ENCODE results near the gene GMDS.
A peak's percentile ranks its signal among the peaks of the same experiment; 100 is the strongest.

The GMDS gene

DNA sequence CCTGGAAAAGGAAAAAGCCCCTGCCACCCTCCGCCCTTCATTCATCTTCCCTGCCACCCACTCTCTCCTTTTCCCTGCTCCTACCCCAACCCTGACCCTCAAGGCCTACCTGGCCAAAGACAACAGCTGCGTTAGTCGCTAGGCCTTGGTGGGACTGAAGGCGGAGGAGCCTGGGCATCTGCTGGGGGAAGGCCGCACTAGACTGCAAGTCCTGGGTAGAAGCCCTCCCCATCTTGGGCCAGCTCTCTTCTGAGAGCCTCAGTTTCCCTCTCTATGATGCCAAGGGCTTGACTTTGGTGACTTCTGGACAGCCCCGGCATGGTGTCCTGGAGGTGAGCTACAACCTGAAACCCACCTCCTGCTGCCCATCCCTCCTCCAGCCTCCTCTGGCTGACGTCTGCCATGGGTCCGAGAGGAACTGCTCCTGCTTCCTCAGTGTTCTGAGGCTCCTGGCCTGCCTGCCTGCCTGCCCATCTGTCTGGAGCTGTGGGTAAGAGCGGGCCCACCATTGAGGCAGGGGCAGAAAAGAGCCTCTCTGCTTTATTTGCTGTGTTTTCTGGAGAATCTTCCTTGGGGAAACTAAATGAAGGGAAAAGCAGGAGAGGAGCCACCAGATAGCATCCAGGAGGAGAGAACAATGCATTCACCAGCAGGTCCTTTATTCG lies 643.2 kb downstream of the GMDS start:
- CTCF ChIA-PET, result interaction anchor here (0.7 to 3.7 kb wide), 10 partner anchors 8 to 750 kb away, joined by 3 to 15 read pairs (median 4); no protein-coding TSS in a partner anchor
- Histone ChIP-seq H3K4me1 (ENCODE audit: control extremely low read depth in 1 of 4, control insufficient read depth in 4 of 4, insufficient read depth in 4 of 4, low read length in 3 of 4) (peaks cover 0 to 31% (median 24%) of the 10 kb centered on the region in 4 experiments), H3K27me3 (replicated peaks in 2 of 5; ENCODE audit: control insufficient read depth in 4 of 5, insufficient read depth in 5 of 5, low read length in 4 of 5) (peaks cover 11 to 95% (median 61%) of the 10 kb centered on the region in 5 experiments), H3K9me3 (ENCODE audit: control extremely low read depth in 1 of 5, control insufficient read depth in 4 of 5, insufficient read depth in 2 of 5, low read depth in 1 of 5, low read length in 4 of 5) (no peaks in the 10 kb centered on the region), H3K36me3 (ENCODE audit: control insufficient read depth in 4 of 4, insufficient read depth in 4 of 4, low read length in 3 of 4) (no peaks in the 10 kb centered on the region), H3K27ac (ENCODE audit: insufficient read depth in 1 of 2, low read depth in 1 of 2, low read length in 2 of 2, poor library complexity in 1 of 2, severe bottlenecking in 2 of 2) (no peak overlapping the region), H3K4me3 (ENCODE audit: control insufficient read depth in 1 of 7, extremely low read depth in 1 of 7, insufficient read depth in 4 of 7, low read depth in 2 of 7, low read length in 6 of 7) (no peak overlapping the region)
- no peak for DNase-seq
- 90% methylated on average over 8 of the region's 10 CpGs for WGBS (ENCODE audit: insufficient coverage)
- POLR2A ChIA-PET, result no interaction called here

DNA sequence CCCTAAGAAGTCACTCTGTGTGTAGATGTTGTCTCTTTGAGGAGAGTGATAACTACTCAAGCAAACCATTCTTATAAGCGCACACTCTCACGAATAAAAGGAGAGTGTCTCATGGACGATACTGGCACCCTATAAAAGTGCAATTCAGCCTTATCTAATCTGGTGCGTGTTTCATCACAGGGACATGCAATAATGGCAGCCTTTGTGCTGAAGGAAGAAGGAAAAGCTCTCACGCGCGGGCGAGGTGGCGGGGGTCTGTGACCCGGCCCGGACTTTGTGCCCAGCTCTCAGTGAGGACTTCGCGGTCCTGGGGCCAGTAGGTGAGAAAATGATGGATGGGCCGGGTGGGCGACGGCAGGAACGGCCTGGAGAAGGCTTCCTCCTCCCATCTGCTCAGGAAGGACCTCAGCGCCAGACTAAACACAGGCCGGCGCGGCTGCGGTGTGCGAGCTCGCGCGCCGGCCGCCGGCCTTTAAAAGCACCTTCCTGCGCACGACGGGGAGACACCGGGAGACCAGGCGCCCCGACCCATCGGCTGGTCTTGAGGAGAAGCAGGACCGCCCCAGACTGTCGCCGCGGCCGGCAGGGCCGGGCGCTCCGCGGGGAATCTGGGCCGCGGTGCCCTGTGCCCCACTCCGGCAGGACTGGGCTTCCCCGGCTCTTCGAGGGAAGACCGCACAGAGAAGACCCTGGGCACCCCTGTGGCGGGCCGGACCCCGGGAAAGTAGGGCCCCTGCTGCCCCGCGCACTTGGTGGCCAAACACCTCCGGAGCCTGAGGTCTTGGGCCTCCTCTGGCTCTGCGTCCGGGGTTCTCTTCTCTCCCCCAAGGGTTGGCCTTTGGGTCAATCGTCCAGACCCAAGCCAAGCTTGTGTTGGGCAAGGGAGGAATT lies 644.0 kb downstream of the GMDS start:
- Histone ChIP-seq H3K4me3 (ENCODE audit: control insufficient read depth in 1 of 7, extremely low read depth in 1 of 7, insufficient read depth in 4 of 7, low read depth in 2 of 7, low read length in 6 of 7) (peak overlapping the region in 4 of 7 experiments; percentile 20 to 56 (median 34)), H3K36me3 (ENCODE audit: control insufficient read depth in 4 of 4, insufficient read depth in 4 of 4, low read length in 3 of 4) (no peaks in the 10 kb centered on the region), H3K9me3 (ENCODE audit: control extremely low read depth in 1 of 5, control insufficient read depth in 4 of 5, insufficient read depth in 2 of 5, low read depth in 1 of 5, low read length in 4 of 5) (no peaks in the 10 kb centered on the region), H3K27ac (ENCODE audit: insufficient read depth in 1 of 2, low read depth in 1 of 2, low read length in 2 of 2, poor library complexity in 1 of 2, severe bottlenecking in 2 of 2) (no peak overlapping the region), H3K27me3 (replicated peaks in 2 of 5; ENCODE audit: control insufficient read depth in 4 of 5, insufficient read depth in 5 of 5, low read length in 4 of 5) (peaks cover 12 to 88% (median 54%) of the 10 kb centered on the region in 5 experiments), H3K4me1 (ENCODE audit: control extremely low read depth in 1 of 4, control insufficient read depth in 4 of 4, insufficient read depth in 4 of 4, low read length in 3 of 4) (peaks cover 0 to 27% (median 19%) of the 10 kb centered on the region in 4 experiments)
- 10% methylated on average over 44 of the region's 60 CpGs for WGBS (ENCODE audit: insufficient coverage)
- ChIA-PET POLR2A (no interaction called here), CTCF (interaction anchor here (0.8 to 4.2 kb wide), 9 partner anchors 9 to 751 kb away, joined by 3 to 15 read pairs (median 4); no protein-coding TSS in a partner anchor)
- DNase-seq, result no peak

- WGBS (ENCODE audit: insufficient coverage), result 65% methylated on average over 10 of the region's 15 CpGs
- POLR2A ChIA-PET, result no interaction called here
- H3K27me3 ChIP-seq (replicated peaks in 2 of 5; ENCODE audit: control insufficient read depth in 4 of 5, insufficient read depth in 5 of 5, low read length in 4 of 5), result peaks cover 12 to 86% (median 48%) of the 10 kb centered on the region in 5 experiments
- peaks cover 0 to 30% (median 18%) of the 10 kb centered on the region in 4 experiments for H3K4me1 ChIP-seq (ENCODE audit: control extremely low read depth in 1 of 4, control insufficient read depth in 4 of 4, insufficient read depth in 4 of 4, low read length in 3 of 4)
- H3K36me3 ChIP-seq (ENCODE audit: control insufficient read depth in 4 of 4, insufficient read depth in 4 of 4, low read length in 3 of 4), result no peaks in the 10 kb centered on the region
- CTCF ChIA-PET, result interaction anchor here (0.5 to 4.2 kb wide), 5 partner anchors 11 to 1356 kb away, joined by 3 to 15 read pairs (median 3); no protein-coding TSS in a partner anchor
- H3K27ac ChIP-seq (ENCODE audit: insufficient read depth in 1 of 2, low read depth in 1 of 2, low read length in 2 of 2, poor library complexity in 1 of 2, severe bottlenecking in 2 of 2), result no peak overlapping the region
- H3K9me3 ChIP-seq (ENCODE audit: control extremely low read depth in 1 of 5, control insufficient read depth in 4 of 5, insufficient read depth in 2 of 5, low read depth in 1 of 5, low read length in 4 of 5), result no peaks in the 10 kb centered on the region
- no peak overlapping the region for H3K4me3 ChIP-seq (ENCODE audit: control insufficient read depth in 1 of 7, extremely low read depth in 1 of 7, insufficient read depth in 4 of 7, low read depth in 2 of 7, low read length in 6 of 7)
- no peak for DNase-seq
Observed at GRCh38 chr6:1600764-1601157, 644.6 kb downstream of the GMDS start.

DNA sequence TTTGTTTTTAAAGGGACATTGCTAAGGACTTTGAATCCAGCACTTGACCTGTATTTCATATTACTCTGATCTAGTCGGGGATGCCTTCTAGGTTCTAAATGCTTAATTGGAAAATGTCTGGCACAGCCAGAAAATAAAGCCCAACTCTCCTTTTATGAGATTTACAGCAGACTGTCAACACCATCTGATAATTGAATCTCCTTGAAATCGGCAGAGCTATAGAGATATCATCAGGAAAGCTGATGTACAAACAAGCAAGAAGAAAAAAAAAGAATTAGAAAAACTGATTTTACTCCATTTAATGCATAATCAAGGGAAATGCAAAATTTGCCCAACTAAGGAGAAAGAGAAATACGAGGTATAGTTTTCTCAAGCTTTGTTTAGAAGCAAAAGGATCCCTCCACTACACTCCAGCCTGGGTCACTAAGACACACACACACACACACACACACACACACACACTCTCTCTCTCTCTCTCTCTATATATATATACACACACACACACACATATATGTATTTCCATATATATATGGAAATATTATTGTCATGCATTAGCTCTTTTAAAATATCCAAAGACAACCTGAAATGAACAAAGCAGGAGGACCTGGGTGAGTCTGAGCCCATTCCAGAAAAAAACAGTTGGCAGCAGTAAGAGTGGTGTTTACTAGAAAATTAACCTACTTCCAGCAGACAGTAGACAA lies 645.2 kb downstream of the GMDS start:
- WGBS (ENCODE audit: insufficient coverage), result 100% methylated on average over 1 of the region's 3 CpGs
- no peak for DNase-seq
- Histone ChIP-seq H3K27ac (ENCODE audit: insufficient read depth in 1 of 2, low read depth in 1 of 2, low read length in 2 of 2, poor library complexity in 1 of 2, severe bottlenecking in 2 of 2) (no peak overlapping the region), H3K9me3 (ENCODE audit: control extremely low read depth in 1 of 5, control insufficient read depth in 4 of 5, insufficient read depth in 2 of 5, low read depth in 1 of 5, low read length in 4 of 5) (no peaks in the 10 kb centered on the region), H3K27me3 (replicated peaks in 2 of 5; ENCODE audit: control insufficient read depth in 4 of 5, insufficient read depth in 5 of 5, low read length in 4 of 5) (peaks cover 12 to 85% (median 44%) of the 10 kb centered on the region in 5 experiments), H3K4me3 (ENCODE audit: control insufficient read depth in 1 of 7, extremely low read depth in 1 of 7, insufficient read depth in 4 of 7, low read depth in 2 of 7, low read length in 6 of 7) (no peak overlapping the region), H3K36me3 (ENCODE audit: control insufficient read depth in 4 of 4, insufficient read depth in 4 of 4, low read length in 3 of 4) (no peaks in the 10 kb centered on the region), H3K4me1 (ENCODE audit: control extremely low read depth in 1 of 4, control insufficient read depth in 4 of 4, insufficient read depth in 4 of 4, low read length in 3 of 4) (peaks cover 0 to 24% (median 15%) of the 10 kb centered on the region in 4 experiments)
- ChIA-PET CTCF (interaction anchor here (0.5 to 4.2 kb wide), 5 partner anchors 11 to 1357 kb away, joined by 3 to 15 read pairs (median 3); no protein-coding TSS in a partner anchor), POLR2A (interaction anchor here (0.7 kb wide), 1 partner anchor 343 kb away, joined by 3 read pairs; no protein-coding TSS in a partner anchor)

DNA sequence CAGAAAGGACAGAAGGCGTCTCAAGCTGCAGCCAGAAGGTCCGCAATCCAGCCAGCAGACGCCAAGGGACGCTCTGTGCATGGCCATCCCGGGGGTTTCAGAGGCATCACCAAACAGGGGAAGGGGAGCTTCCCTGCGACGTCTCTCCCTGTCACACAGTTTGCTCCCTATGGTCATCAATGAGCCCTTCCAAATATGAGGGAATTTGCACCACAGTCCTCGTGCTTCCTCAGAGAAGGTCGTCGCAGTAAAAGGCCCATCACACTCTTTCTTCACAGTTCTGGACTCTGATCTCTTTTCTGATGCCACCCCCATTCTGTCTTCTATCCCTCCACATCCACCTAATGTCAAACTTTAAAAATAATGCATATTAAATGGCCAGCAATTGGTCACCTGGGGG lies 645.9 kb downstream of the GMDS start:
- 87% methylated on average over 9 of the region's 10 CpGs for WGBS (ENCODE audit: insufficient coverage)
- POLR2A ChIA-PET, result interaction anchor here (0.7 kb wide), 1 partner anchor 344 kb away, joined by 3 read pairs; no protein-coding TSS in a partner anchor
- H3K4me1 ChIP-seq (ENCODE audit: control extremely low read depth in 1 of 4, control insufficient read depth in 4 of 4, insufficient read depth in 4 of 4, low read length in 3 of 4), result peaks cover 0 to 17% (median 8%) of the 10 kb centered on the region in 4 experiments
- no peak overlapping the region for H3K27ac ChIP-seq (ENCODE audit: insufficient read depth in 1 of 2, low read depth in 1 of 2, low read length in 2 of 2, poor library complexity in 1 of 2, severe bottlenecking in 2 of 2)
- peaks cover 12 to 84% (median 42%) of the 10 kb centered on the region in 5 experiments for H3K27me3 ChIP-seq (replicated peaks in 2 of 5; ENCODE audit: control insufficient read depth in 4 of 5, insufficient read depth in 5 of 5, low read length in 4 of 5)
- no peak for DNase-seq
- CTCF ChIA-PET, result interaction anchor here (1.3 to 4.2 kb wide), 3 partner anchors 8 to 83 kb away, joined by 3 to 15 read pairs (median 3); no protein-coding TSS in a partner anchor
- no peaks in the 10 kb centered on the region for H3K36me3 ChIP-seq (ENCODE audit: control insufficient read depth in 4 of 4, insufficient read depth in 4 of 4, low read length in 3 of 4)
- no peak overlapping the region for H3K4me3 ChIP-seq (ENCODE audit: control insufficient read depth in 1 of 7, extremely low read depth in 1 of 7, insufficient read depth in 4 of 7, low read depth in 2 of 7, low read length in 6 of 7)
- no peaks in the 10 kb centered on the region for H3K9me3 ChIP-seq (ENCODE audit: control extremely low read depth in 1 of 5, control insufficient read depth in 4 of 5, insufficient read depth in 2 of 5, low read depth in 1 of 5, low read length in 4 of 5)

DNA sequence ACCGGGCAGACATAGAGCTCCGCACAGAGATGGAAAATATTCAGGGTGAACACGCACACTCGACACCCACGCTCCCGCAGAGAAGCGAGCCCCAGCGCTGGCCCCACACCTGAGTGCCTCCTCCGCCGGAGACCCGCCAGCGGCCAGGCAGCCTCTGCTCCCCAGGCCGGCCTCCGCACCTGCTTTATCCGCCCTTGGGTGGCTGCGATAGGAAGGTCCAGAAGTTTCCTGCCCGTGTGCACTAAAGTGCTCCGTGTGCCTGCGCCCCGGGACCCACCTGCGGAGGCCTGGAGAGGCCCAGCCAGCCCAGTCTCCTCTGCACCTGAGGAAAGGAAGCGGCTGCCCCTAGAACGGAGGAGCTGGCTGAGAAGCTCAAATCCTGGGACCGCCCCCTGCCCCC lies 646.5 kb downstream of the GMDS start:
- ChIA-PET POLR2A (no interaction called here), CTCF (interaction anchor here (1.2 to 4.2 kb wide), 6 partner anchors 8 to 1034 kb away, joined by 3 to 15 read pairs (median 3); no protein-coding TSS in a partner anchor)
- 91% methylated on average over 20 of the region's 24 CpGs for WGBS (ENCODE audit: insufficient coverage)
- no peak overlapping the region for H3K4me3 ChIP-seq (ENCODE audit: control insufficient read depth in 1 of 7, extremely low read depth in 1 of 7, insufficient read depth in 4 of 7, low read depth in 2 of 7, low read length in 6 of 7)
- DNase-seq, result no peak
- peaks cover 12 to 84% (median 44%) of the 10 kb centered on the region in 5 experiments for H3K27me3 ChIP-seq (replicated peaks in 2 of 5; ENCODE audit: control insufficient read depth in 4 of 5, insufficient read depth in 5 of 5, low read length in 4 of 5)
- H3K4me1 ChIP-seq (ENCODE audit: control extremely low read depth in 1 of 4, control insufficient read depth in 4 of 4, insufficient read depth in 4 of 4, low read length in 3 of 4), result peaks cover 0 to 11% (median 3%) of the 10 kb centered on the region in 4 experiments
- no peaks in the 10 kb centered on the region for H3K36me3 ChIP-seq (ENCODE audit: control insufficient read depth in 4 of 4, insufficient read depth in 4 of 4, low read length in 3 of 4)
- no peak overlapping the region for H3K27ac ChIP-seq (ENCODE audit: insufficient read depth in 1 of 2, low read depth in 1 of 2, low read length in 2 of 2, poor library complexity in 1 of 2, severe bottlenecking in 2 of 2)
- H3K9me3 ChIP-seq (ENCODE audit: control extremely low read depth in 1 of 5, control insufficient read depth in 4 of 5, insufficient read depth in 2 of 5, low read depth in 1 of 5, low read length in 4 of 5), result no peaks in the 10 kb centered on the region

Measured in common myeloid progenitor, CD34-positive (primary cell).